GM23338 (cell line): ENCODE results near the gene LDLRAD3. TPM values are rescaled to one million over a fixed set of nuclear protein-coding genes. Genes with fewer than 3 reads are reported as not detected.

Source experiments
- ATAC-seq: fragments of 200-7000 bp; cut with Tn5 transposase; 3 replicates; pipeline ENCODE4 v1.9.1; 2020
- DNase-seq: peaks from one replicate; pipeline ENCODE4 v3.0.0-alpha.2; 2015; ENCODE audit warnings: low spot score
- H2AFZ ChIP-seq: fragments of 200-600 bp; sonication (generic); 2 replicates; pipeline ENCODE4 v1.8.0; 2016; ENCODE audit warnings: antibody characterized with exemption, mild to moderate bottlenecking, moderate library complexity
- H3F3A ChIP-seq: fragments of 200-600 bp; sonication (generic); replicated peaks from 2 replicates; pipeline ENCODE4 v1.8.0; 2017; ENCODE audit warnings: antibody characterized with exemption, mixed run types, low read depth
- H3K27ac ChIP-seq: fragments of 200-600 bp; sonication (generic); 2 replicates; pipeline ENCODE4 v1.6.1; 2016; ENCODE audit warnings: low read depth
- H3K27me3 ChIP-seq: fragments of 200-600 bp; sonication (generic); 2 replicates; pipeline ENCODE4 v1.8.0; 2016; ENCODE audit warnings: mild to moderate bottlenecking, mixed run types, moderate library complexity; ENCODE audit not compliant: insufficient read depth
- H3K36me3 ChIP-seq: fragments of 200-600 bp; sonication (generic); 2 replicates; pipeline ENCODE4 v1.8.0; 2016; ENCODE audit warnings: mild to moderate bottlenecking; ENCODE audit not compliant: insufficient read depth
- H3K4me1 ChIP-seq: fragments of 200-600 bp; sonication (generic); 2 replicates; pipeline ENCODE4 v1.8.0; 2016; ENCODE audit warnings: mild to moderate bottlenecking, moderate library complexity; ENCODE audit not compliant: insufficient read depth
- H3K4me2 ChIP-seq: fragments of 200-600 bp; sonication (generic); 2 replicates; pipeline ENCODE4 v1.7.1; 2017; ENCODE audit warnings: mixed run types
- H3K4me3 ChIP-seq: fragments of 200-600 bp; sonication (generic); 2 replicates; pipeline ENCODE4 v1.6.1; 2016; ENCODE audit warnings: mixed run types
- H3K79me2 ChIP-seq: fragments of 200-600 bp; sonication (generic); replicated peaks from 2 replicates; pipeline ENCODE4 v1.8.0; 2017; ENCODE audit warnings: mild to moderate bottlenecking; ENCODE audit not compliant: insufficient read depth
- H3K9me2 ChIP-seq: fragments of 200-600 bp; sonication (generic); 2 replicates; pipeline ENCODE4 v1.8.0; 2017; ENCODE audit not compliant: insufficient read depth
- H4K20me1 ChIP-seq: fragments of 200-600 bp; sonication (generic); replicated peaks from 2 replicates; pipeline ENCODE4 v1.8.0; 2017; ENCODE audit warnings: mild to moderate bottlenecking; ENCODE audit not compliant: insufficient read depth
- H3K27ac Mint-ChIP-seq: 2 replicates; pipeline ENCODE4 v1.8.0; 2020; ENCODE audit warnings: inconsistent platforms, mild to moderate bottlenecking, moderate library complexity, mixed read lengths
- H3K27me3 Mint-ChIP-seq: 3 replicates; pipeline ENCODE4 v1.8.0; 2022; ENCODE audit warnings: low read depth, mild to moderate bottlenecking, moderate library complexity, mixed read lengths, inconsistent platforms; ENCODE audit not compliant: insufficient read depth, poor library complexity
- H3K36me3 Mint-ChIP-seq: 3 replicates; pipeline ENCODE4 v1.8.0; 2021; ENCODE audit warnings: low read depth, mild to moderate bottlenecking, inconsistent platforms, moderate library complexity, mixed read lengths
- H3K4me1 Mint-ChIP-seq: 3 replicates; pipeline ENCODE4 v1.8.0; 2020; ENCODE audit warnings: mild to moderate bottlenecking, inconsistent platforms, mixed read lengths
- H3K4me3 Mint-ChIP-seq: 3 replicates; pipeline ENCODE4 v1.8.0; 2021; ENCODE audit warnings: moderate library complexity, mild to moderate bottlenecking, inconsistent platforms, mixed read lengths
- H3K9me3 Mint-ChIP-seq: 3 replicates; pipeline ENCODE4 v1.8.0; 2020; ENCODE audit warnings: moderate library complexity, mild to moderate bottlenecking, inconsistent platforms, mixed read lengths
- CREB1 ChIP-seq: fragments of 250-450 bp; sonication (Bioruptor Pico); IDR thresholded peaks from 2 replicates; pipeline ENCODE4 v1.5.0; 2020; ENCODE audit warnings: low read depth, mild to moderate bottlenecking, moderate library complexity
- EZH2 ChIP-seq: fragments of 200-600 bp; sonication (generic); IDR thresholded peaks from one replicate; pipeline ENCODE4 v1.8.0; 2017; ENCODE audit warnings: antibody characterized with exemption, mild to moderate bottlenecking, low read depth; ENCODE audit not compliant: unreplicated experiment
- EZH2phosphoT487 ChIP-seq: fragments of 200-600 bp; sonication (generic); IDR thresholded peaks from one replicate; pipeline ENCODE4 v1.8.1; 2018; ENCODE audit warnings: antibody characterized with exemption; ENCODE audit not compliant: unreplicated experiment
- JUNB ChIP-seq: IDR thresholded peaks from one replicate; pipeline ENCODE4 v1.6.1; 2016; ENCODE audit warnings: antibody characterized with exemption; ENCODE audit not compliant: unreplicated experiment
- NANOG ChIP-seq: IDR thresholded peaks from 2 replicates; pipeline ENCODE4 v1.6.1; 2016; ENCODE audit warnings: antibody characterized with exemption, borderline replicate concordance
- POLR2AphosphoS5 ChIP-seq: IDR thresholded peaks from 2 replicates; pipeline ENCODE4 v1.6.1; 2016; ENCODE audit warnings: antibody characterized with exemption, low read depth
- STAT1 ChIP-seq: IDR thresholded peaks from one replicate; pipeline ENCODE4 v1.6.1; 2016; ENCODE audit warnings: antibody characterized with exemption; ENCODE audit not compliant: unreplicated experiment
- ZNF331 ChIP-seq: fragments of 250-450 bp; sonication (Bioruptor Pico); IDR thresholded peaks from 2 replicates; pipeline ENCODE4 v1.5.0; 2020; ENCODE audit warnings: low read depth, mild to moderate bottlenecking, moderate library complexity
- polyA plus RNA-seq: library from polyadenylated mRNA; unstranded; fragments of >200 nt; fragmentation: Nextera tagmentation; extraction: Ambion mirVana; gene quantifications from 2 replicates; pipeline ENCODE4 v1.2.1, GENCODE V29; 2016
- total RNA-seq: library from RNA; depleted of rRNA; stranded (reverse); fragments of >200 nt; shearing (Covaris generic); gene quantifications from 2 replicates; pipeline ENCODE4 v1.2.3, GENCODE V29; 2014
- TF ChIP-seq, protein P1 (sequence below): IDR thresholded peaks from one replicate; pipeline ENCODE4 v1.6.1; 2018; ENCODE audit warnings: antibody characterized with exemption; ENCODE audit not compliant: unreplicated experiment
- TF ChIP-seq, protein P2 (sequence below): IDR thresholded peaks from 2 replicates; pipeline ENCODE4 v1.6.1; 2016; ENCODE audit warnings: antibody characterized with exemption
- TF ChIP-seq, protein P3 (sequence below): fragments of 250-450 bp; sonication (Bioruptor Pico); IDR thresholded peaks from 2 replicates; pipeline ENCODE4 v1.5.0; 2020; ENCODE audit warnings: mild to moderate bottlenecking, moderate library complexity

Gene LDLRAD3
- total and polyA plus RNA-seq, 2 experiments from 2014 or later = 8.5 to 19.4 TPM

DNA sequence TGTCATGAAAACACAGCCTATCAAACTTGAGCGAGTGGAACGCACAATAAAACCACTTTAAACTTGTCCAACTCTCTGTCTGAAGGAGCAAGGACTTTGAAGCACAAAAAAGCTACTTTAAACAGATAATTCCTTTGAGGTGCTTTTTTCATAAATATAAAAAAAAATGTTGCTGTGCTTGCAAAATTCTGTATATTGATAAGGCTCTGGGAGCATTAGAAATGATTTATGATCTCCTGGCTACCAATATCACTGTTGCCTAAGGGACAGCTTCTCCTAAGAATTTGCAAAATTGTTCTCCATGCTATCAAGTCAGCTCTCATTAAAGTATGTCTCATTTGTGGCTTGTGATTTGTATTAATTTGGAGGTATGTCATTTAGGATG, 37.6 kb upstream of the LDLRAD3 start (continued):
- TF ChIP-seq, protein P1, sequence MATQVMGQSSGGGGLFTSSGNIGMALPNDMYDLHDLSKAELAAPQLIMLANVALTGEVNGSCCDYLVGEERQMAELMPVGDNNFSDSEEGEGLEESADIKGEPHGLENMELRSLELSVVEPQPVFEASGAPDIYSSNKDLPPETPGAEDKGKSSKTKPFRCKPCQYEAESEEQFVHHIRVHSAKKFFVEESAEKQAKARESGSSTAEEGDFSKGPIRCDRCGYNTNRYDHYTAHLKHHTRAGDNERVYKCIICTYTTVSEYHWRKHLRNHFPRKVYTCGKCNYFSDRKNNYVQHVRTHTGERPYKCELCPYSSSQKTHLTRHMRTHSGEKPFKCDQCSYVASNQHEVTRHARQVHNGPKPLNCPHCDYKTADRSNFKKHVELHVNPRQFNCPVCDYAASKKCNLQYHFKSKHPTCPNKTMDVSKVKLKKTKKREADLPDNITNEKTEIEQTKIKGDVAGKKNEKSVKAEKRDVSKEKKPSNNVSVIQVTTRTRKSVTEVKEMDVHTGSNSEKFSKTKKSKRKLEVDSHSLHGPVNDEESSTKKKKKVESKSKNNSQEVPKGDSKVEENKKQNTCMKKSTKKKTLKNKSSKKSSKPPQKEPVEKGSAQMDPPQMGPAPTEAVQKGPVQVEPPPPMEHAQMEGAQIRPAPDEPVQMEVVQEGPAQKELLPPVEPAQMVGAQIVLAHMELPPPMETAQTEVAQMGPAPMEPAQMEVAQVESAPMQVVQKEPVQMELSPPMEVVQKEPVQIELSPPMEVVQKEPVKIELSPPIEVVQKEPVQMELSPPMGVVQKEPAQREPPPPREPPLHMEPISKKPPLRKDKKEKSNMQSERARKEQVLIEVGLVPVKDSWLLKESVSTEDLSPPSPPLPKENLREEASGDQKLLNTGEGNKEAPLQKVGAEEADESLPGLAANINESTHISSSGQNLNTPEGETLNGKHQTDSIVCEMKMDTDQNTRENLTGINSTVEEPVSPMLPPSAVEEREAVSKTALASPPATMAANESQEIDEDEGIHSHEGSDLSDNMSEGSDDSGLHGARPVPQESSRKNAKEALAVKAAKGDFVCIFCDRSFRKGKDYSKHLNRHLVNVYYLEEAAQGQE = no peak

DNA sequence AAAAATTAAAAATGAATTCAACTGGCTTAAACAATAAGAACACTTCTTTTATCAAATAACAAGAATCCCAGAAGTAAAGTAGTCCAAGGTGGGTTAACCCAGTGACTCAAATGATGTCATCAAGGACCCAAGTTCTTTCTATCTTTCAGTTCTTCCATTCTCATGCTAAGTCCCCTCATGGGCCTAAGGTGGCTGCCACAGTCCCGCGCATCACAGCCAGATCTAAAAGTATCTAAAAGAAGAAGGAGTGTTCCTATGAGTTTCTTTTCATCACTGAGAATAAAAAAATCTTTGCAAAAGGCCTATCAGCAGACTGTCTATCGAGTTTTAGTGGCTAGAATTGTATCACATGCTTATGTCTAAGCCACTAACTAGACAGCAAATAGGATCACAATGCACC, 37.2 kb upstream of the LDLRAD3 start:
- Mint-ChIP-seq H3K9me3 (peaks cover 25% of the 10 kb centered on the region), H3K36me3 (peaks cover 24% of the 10 kb centered on the region; the same call in 2 of the 3 replicates), H3K27me3 (peaks cover 10% of the 10 kb centered on the region), H3K27ac (no peak overlapping the region), H3K4me3 (no peak overlapping the region), H3K4me1 (peaks cover 6% of the 10 kb centered on the region; the same call in 1 of the 3 replicates)
- H3K4me2 ChIP-seq = no peak overlapping the region
- H3K27me3 ChIP-seq = no peaks in the 10 kb centered on the region
- ATAC-seq = no peak
- H3F3A ChIP-seq = no peaks in the 10 kb centered on the region
- no peaks in the 10 kb centered on the region for H4K20me1 ChIP-seq
- no peaks in the 10 kb centered on the region for H3K79me2 ChIP-seq
- no peaks in the 10 kb centered on the region for H3K36me3 ChIP-seq
- H2AFZ ChIP-seq = no peak overlapping the region
- H3K4me1 ChIP-seq = no peaks in the 10 kb centered on the region
- no peak overlapping the region for H3K4me3 ChIP-seq
- DNase-seq = no peak
- H3K9me2 ChIP-seq = no peaks in the 10 kb centered on the region
- H3K27ac ChIP-seq = no peak overlapping the region
- TF ChIP-seq EZH2 = no peak
- TF ChIP-seq, protein P2, sequence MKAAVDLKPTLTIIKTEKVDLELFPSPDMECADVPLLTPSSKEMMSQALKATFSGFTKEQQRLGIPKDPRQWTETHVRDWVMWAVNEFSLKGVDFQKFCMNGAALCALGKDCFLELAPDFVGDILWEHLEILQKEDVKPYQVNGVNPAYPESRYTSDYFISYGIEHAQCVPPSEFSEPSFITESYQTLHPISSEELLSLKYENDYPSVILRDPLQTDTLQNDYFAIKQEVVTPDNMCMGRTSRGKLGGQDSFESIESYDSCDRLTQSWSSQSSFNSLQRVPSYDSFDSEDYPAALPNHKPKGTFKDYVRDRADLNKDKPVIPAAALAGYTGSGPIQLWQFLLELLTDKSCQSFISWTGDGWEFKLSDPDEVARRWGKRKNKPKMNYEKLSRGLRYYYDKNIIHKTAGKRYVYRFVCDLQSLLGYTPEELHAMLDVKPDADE = no peak
- TF ChIP-seq EZH2phosphoT487 = no peak
- TF ChIP-seq, protein P1 = no peak
- TF ChIP-seq JUNB = no peak
- TF ChIP-seq STAT1 = no peak
- TF ChIP-seq NANOG = no peak
- TF ChIP-seq ZNF331 (CRISPR knock-in tag) = no peak
- TF ChIP-seq, protein P3, sequence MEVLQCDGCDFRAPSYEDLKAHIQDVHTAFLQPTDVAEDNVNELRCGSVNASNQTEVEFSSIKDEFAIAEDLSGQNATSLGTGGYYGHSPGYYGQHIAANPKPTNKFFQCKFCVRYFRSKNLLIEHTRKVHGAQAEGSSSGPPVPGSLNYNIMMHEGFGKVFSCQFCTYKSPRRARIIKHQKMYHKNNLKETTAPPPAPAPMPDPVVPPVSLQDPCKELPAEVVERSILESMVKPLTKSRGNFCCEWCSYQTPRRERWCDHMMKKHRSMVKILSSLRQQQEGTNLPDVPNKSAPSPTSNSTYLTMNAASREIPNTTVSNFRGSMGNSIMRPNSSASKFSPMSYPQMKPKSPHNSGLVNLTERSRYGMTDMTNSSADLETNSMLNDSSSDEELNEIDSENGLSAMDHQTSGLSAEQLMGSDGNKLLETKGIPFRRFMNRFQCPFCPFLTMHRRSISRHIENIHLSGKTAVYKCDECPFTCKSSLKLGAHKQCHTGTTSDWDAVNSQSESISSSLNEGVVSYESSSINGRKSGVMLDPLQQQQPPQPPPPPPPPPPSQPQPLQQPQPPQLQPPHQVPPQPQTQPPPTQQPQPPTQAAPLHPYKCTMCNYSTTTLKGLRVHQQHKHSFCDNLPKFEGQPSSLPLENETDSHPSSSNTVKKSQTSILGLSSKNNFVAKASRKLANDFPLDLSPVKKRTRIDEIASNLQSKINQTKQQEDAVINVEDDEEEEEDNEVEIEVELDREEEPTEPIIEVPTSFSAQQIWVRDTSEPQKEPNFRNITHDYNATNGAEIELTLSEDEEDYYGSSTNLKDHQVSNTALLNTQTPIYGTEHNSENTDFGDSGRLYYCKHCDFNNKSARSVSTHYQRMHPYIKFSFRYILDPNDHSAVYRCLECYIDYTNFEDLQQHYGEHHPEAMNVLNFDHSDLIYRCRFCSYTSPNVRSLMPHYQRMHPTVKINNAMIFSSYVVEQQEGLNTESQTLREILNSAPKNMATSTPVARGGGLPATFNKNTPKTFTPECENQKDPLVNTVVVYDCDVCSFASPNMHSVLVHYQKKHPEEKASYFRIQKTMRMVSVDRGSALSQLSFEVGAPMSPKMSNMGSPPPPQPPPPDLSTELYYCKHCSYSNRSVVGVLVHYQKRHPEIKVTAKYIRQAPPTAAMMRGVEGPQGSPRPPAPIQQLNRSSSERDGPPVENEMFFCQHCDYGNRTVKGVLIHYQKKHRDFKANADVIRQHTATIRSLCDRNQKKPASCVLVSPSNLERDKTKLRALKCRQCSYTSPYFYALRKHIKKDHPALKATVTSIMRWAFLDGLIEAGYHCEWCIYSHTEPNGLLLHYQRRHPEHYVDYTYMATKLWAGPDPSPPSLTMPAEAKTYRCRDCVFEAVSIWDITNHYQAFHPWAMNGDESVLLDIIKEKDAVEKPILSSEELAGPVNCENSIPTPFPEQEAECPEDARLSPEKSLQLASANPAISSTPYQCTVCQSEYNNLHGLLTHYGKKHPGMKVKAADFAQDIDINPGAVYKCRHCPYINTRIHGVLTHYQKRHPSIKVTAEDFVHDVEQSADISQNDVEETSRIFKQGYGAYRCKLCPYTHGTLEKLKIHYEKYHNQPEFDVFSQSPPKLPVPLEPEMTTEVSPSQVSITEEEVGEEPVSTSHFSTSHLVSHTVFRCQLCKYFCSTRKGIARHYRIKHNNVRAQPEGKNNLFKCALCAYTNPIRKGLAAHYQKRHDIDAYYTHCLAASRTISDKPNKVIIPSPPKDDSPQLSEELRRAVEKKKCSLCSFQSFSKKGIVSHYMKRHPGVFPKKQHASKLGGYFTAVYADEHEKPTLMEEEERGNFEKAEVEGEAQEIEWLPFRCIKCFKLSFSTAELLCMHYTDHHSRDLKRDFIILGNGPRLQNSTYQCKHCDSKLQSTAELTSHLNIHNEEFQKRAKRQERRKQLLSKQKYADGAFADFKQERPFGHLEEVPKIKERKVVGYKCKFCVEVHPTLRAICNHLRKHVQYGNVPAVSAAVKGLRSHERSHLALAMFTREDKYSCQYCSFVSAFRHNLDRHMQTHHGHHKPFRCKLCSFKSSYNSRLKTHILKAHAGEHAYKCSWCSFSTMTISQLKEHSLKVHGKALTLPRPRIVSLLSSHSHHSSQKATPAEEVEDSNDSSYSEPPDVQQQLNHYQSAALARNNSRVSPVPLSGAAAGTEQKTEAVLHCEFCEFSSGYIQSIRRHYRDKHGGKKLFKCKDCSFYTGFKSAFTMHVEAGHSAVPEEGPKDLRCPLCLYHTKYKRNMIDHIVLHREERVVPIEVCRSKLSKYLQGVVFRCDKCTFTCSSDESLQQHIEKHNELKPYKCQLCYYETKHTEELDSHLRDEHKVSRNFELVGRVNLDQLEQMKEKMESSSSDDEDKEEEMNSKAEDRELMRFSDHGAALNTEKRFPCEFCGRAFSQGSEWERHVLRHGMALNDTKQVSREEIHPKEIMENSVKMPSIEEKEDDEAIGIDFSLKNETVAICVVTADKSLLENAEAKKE (CRISPR knock-in tag) = no peak
- no peak for TF ChIP-seq POLR2AphosphoS5
- no peak for TF ChIP-seq CREB1 (CRISPR knock-in tag)
